Type B pancreatic cell (in vitro differentiated cells): ENCODE results near the gene CCDC144A. TPM values are rescaled to one million over a fixed set of nuclear protein-coding genes. Genes with fewer than 3 reads are reported as not detected.
"Not testable (repeated sequence)": the region's sequence is repeated elsewhere in the genome, so short reads cannot be mapped to it uniquely, and the experiment has no call there.

Source experiments
- DNase-seq: peaks from one replicate; pipeline ENCODE4 v3.0.0; 2021; ENCODE audit warnings: mixed read lengths; ENCODE audit not compliant: unreplicated experiment; ENCODE audit errors: extremely low spot score
- H3K27ac Mint-ChIP-seq: 2 replicates; pipeline ENCODE4 v1.8.0; 2021; ENCODE audit warnings: mild to moderate bottlenecking, mixed read lengths
- H3K27me3 Mint-ChIP-seq: 2 replicates; pipeline ENCODE4 v1.8.0; 2021; ENCODE audit warnings: mixed read lengths
- H3K36me3 Mint-ChIP-seq: 2 replicates; pipeline ENCODE4 v1.8.0; 2021; ENCODE audit warnings: mixed read lengths
- H3K4me1 Mint-ChIP-seq: one replicate; pipeline ENCODE4 v1.8.0; 2021; ENCODE audit warnings: mixed read lengths; ENCODE audit not compliant: unreplicated experiment
- H3K4me3 Mint-ChIP-seq: 2 replicates; pipeline ENCODE4 v1.8.0; 2021; ENCODE audit warnings: mild to moderate bottlenecking, mixed read lengths
- H3K9me3 Mint-ChIP-seq: 2 replicates; pipeline ENCODE4 v1.8.0; 2021; ENCODE audit warnings: mixed read lengths
- total RNA-seq: library from RNA; stranded (reverse); gene quantifications from 2 replicates; pipeline ENCODE4 v1.2.1, GENCODE V29; 2021; ENCODE audit warnings: low replicate concordance

The CCDC144A gene
- total RNA-seq, 1 donor from 2014 or later: 0.60 TPM

GRCh38 chr17:16787851-16788250, 97.8 kb downstream of the CCDC144A start:
- H3K27me3 Mint-ChIP-seq, H3K27ac Mint-ChIP-seq, H3K4me1 Mint-ChIP-seq, H3K4me3 Mint-ChIP-seq, H3K36me3 Mint-ChIP-seq, DNase-seq, H3K9me3 Mint-ChIP-seq: not testable (repeated sequence)

DNA sequence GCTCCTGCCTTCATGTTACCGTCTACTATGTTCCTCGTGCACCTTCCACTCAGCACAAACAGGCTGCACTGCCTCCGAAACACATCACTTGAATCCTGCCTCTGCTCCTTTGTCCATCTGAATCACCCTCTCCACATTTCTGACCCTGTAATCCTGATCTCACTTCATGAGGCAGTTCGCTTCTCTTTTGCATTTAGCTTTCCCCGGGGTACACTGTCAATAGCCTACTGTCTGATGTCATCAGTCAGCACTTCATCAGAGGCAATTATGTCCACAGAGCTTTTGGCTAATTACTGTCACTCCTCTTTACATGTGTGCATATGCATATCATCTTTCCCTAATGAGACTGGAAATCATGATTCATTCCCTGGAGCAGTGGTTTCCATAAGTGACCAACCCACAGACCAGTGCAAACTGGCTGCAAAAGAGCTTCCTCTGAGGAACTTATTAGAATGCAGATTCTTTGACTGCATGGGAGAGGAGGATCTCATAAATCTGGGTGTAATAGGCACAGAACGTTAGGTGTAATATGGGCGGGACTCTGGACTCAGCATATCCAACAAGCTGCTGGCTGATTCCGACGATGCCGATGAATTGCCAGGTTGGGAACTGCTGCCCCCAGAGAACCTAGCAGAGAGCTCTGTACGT, 99.0 kb downstream of the CCDC144A start:
- H3K4me3 Mint-ChIP-seq, H3K4me1 Mint-ChIP-seq, H3K27me3 Mint-ChIP-seq, H3K27ac Mint-ChIP-seq, H3K9me3 Mint-ChIP-seq, H3K36me3 Mint-ChIP-seq, DNase-seq: not testable (repeated sequence)

DNA sequence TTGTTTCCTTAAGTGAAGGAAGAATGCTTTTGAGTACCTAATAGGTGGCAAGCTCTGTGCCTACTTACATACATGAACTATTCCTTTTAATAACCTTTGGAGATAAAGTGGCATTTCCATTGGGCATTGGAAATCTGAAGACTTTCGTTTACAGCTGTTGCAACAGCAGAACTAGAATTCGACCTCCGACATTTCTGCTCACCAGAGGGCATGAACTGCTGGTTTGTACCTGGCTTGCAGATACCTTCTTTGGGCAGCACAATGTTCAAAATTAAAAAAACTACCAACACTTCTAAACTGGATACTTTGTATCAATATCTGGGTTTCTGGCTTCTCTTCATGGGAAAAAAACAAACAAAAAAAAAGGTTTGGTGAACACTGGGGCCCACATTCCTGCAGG, 99.6 kb downstream of the CCDC144A start:
- not testable (repeated sequence) for H3K4me1 Mint-ChIP-seq, H3K9me3 Mint-ChIP-seq, H3K27ac Mint-ChIP-seq

DNA sequence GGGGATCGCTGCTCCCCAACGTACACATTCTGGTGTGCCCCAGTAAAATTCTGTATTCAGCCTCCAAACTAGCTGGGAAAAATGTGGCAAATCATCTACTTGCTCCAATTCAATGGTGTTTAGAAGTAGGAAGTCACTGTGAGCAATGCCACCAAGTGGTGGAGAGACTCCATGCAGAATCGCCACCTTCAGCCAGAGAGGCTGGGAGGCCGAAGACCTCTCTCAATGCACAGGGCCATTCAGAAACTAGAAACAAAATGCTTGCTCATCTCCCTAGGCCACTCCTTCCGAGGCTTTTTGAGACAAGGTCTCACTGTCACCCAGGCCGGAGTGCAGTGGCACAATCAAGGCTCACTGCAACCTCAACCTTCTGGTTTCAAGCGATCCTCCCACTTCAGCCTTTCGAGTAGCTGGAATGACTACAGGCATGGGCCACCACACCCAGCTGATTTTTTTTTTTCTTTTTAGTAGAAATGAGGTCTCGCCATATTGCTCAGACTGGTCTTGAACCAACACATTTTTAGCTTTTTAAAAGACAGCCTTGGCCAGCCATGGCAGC, 100.4 kb downstream of the CCDC144A start:
- not testable (repeated sequence) for H3K27me3 Mint-ChIP-seq, H3K27ac Mint-ChIP-seq, H3K4me1 Mint-ChIP-seq, H3K4me3 Mint-ChIP-seq, DNase-seq, H3K36me3 Mint-ChIP-seq, H3K9me3 Mint-ChIP-seq

More for the DNA sequence above, 99.6 kb downstream of the CCDC144A start:
- DNase-seq, H3K36me3 Mint-ChIP-seq, H3K27me3 Mint-ChIP-seq, H3K4me3 Mint-ChIP-seq: not testable (repeated sequence)

- DNase-seq, H3K4me1 Mint-ChIP-seq, H3K27ac Mint-ChIP-seq, H3K9me3 Mint-ChIP-seq, H3K27me3 Mint-ChIP-seq, H3K36me3 Mint-ChIP-seq, H3K4me3 Mint-ChIP-seq: not testable (repeated sequence)
Measured at GRCh38 chr17:16794215-16794614, 104.2 kb downstream of the CCDC144A start.

- not testable (repeated sequence) for DNase-seq, H3K4me3 Mint-ChIP-seq, H3K27ac Mint-ChIP-seq, H3K4me1 Mint-ChIP-seq, H3K36me3 Mint-ChIP-seq, H3K9me3 Mint-ChIP-seq, H3K27me3 Mint-ChIP-seq
Measured at GRCh38 chr17:16795894-16796293, 105.9 kb downstream of the CCDC144A start.

DNA sequence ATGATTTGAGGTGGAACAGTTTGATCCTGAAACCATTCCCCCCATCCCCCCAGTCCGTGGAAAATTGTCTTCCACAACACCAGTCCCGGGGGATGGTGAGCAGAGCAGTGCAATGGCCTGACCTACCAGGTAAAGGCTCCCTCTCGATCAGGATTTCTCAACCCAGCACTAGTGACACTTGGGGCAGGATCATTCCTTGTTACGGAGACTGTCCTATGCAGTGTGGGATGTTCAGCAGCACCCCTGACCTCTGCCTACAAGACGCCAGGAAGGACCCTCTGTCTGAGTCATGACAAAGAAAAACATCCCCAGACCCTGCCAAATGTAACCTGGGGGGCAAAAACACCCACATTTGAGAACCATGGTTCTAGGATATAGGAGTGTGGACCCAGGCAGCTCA, 114.8 kb downstream of the CCDC144A start:
- H3K9me3 Mint-ChIP-seq, DNase-seq, H3K4me3 Mint-ChIP-seq, H3K36me3 Mint-ChIP-seq, H3K27me3 Mint-ChIP-seq, H3K27ac Mint-ChIP-seq, H3K4me1 Mint-ChIP-seq: not testable (repeated sequence)

DNA sequence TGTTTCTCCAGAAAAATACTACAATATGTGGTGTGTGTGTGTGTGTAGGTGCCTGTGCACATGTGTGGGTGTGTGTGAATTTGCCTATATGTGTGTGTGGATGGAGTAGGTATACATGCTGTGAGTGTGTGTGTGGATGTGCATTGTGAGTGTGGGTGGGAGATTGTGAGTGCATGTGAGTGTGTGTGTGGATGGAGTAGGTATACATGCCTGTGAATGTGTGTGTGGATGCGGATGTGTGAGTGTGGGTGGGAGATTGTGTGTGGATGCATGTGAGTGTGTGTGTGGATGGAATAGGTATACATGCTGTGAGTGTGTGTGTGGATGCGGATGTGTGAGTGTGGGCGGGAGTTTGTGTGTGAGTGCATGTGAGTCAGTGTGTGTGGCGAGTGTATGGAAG, 116.6 kb downstream of the CCDC144A start:
- not testable (repeated sequence) for H3K27ac Mint-ChIP-seq, DNase-seq, H3K4me1 Mint-ChIP-seq, H3K9me3 Mint-ChIP-seq, H3K27me3 Mint-ChIP-seq, H3K36me3 Mint-ChIP-seq, H3K4me3 Mint-ChIP-seq

GRCh38 chr17:16807620-16808019, 117.6 kb downstream of the CCDC144A start:
- not testable (repeated sequence) for DNase-seq, H3K36me3 Mint-ChIP-seq, H3K4me3 Mint-ChIP-seq, H3K4me1 Mint-ChIP-seq, H3K27ac Mint-ChIP-seq, H3K27me3 Mint-ChIP-seq, H3K9me3 Mint-ChIP-seq

DNA sequence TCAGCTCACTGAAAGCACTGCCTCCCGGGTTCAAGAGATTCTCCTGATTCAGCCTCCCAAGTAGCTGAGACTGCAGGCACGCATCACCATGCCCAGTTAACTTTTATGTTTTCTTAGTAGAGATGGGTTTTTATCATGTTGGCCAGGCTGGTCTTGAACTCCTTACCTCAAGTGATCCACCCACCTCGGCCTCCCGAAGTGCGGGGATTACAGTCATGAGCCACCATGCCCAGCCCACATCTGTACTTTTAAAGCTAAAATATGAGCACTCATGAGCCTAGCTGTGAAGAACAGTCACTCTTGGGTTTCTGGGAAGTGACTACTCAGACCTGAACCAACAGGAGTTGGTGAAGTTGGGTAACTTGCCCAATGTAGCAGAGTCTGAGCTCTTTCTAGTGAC, 120.2 kb downstream of the CCDC144A start:
- not testable (repeated sequence) for H3K4me3 Mint-ChIP-seq, H3K4me1 Mint-ChIP-seq, H3K36me3 Mint-ChIP-seq, H3K9me3 Mint-ChIP-seq, H3K27ac Mint-ChIP-seq
- H3K27me3 Mint-ChIP-seq: peaks cover 18% of the 10 kb centered on the region
- peak; percentile 31 for DNase-seq

DNA sequence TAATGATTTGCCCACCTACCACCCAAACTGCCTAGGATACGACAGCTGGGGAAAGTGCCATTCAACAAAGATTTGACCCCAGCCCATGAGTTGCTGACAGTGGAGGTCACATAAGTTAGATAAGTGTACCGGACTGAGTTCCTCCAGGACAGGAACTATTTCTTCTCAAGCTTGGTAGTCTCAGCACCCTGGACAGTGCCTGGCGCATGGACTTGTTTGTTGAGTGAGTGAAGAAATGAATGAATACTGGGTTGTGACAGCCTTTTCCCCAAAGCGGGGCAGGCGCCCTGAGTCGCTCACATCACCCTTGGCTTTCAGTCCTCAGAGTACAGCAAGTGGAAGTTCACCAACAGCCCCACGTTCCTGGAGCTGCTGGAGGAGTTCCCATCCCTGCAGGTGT, 122.1 kb downstream of the CCDC144A start:
- H3K36me3 Mint-ChIP-seq, H3K4me3 Mint-ChIP-seq, H3K27ac Mint-ChIP-seq, H3K4me1 Mint-ChIP-seq, H3K9me3 Mint-ChIP-seq: not testable (repeated sequence)
- H3K27me3 Mint-ChIP-seq: peaks cover 23% of the 10 kb centered on the region
- peak; percentile 67 for DNase-seq
